K562 (cell line): ENCODE measurements around the gene PRKCB. TPM values are rescaled to one million over a fixed set of nuclear protein-coding genes. Genes with fewer than 3 reads are reported as not detected.
A peak's percentile ranks its signal among the peaks of the same experiment; 100 is the strongest.

ENCODE experiments used
- ATAC-seq: fragments of 200-7000 bp; cut with Tn5 transposase; 3 replicates; pipeline ENCODE4 v1.9.1; 2020; ENCODE audit warnings: moderate library complexity
- BruUV-seq: library from RNA; stranded (reverse); fragments of 400-500 nt; replicated peaks from 2 replicates; lab custom pipeline; 2021; lab: Mats Ljungman, UMichigan
- CTCF ChIA-PET: fragments of 300-600 bp; formaldehyde crosslinking; extraction: SDS; loops from one replicate; lab custom pipeline; 2021; ENCODE audit warnings: low intra/inter-chr PET ratio; lab: Yijun Ruan, JAX
- POLR2A ChIA-PET: fragments of 300-600, 350-650 bp; sonication (Branson Sonifier 250); formaldehyde crosslinking; extraction: SDS; loops from one replicate; lab custom pipeline; 2021; ENCODE audit warnings: antibody characterized with exemption, inconsistent platforms; lab: Yijun Ruan, JAX
- DNase-seq, 4 experiments: peaks; one replicate each; pipeline versions ENCODE4 v3.0.0 to v3.0.0-alpha.2; 2011 to 2018; ENCODE audit warnings: low spot score in 3 of 4, mixed read lengths in 3 of 4; ENCODE audit errors: extremely low read depth in 1 of 4
- FAIRE-seq: peaks from 2 replicates; lab custom pipeline; 2011; peaks lifted over from hg19 to GRCh38; lab: Jason Lieb, UNC
- H2AFZ ChIP-seq: 2 replicates; pipeline ENCODE4 v1.6.0; 2011; ENCODE audit warnings: low read depth, low read length, control low read depth, inconsistent platforms
- H3K27ac ChIP-seq: fragments of 200-600 bp; 3 replicates; pipeline ENCODE4 v1.8.0; 2011; ENCODE audit warnings: low read depth, mild to moderate bottlenecking, control low read depth, inconsistent platforms, low read length, moderate library complexity, mixed read lengths; ENCODE audit errors: extremely low read depth
- H3K27me3 ChIP-seq, 2 experiments: fragments of 300-600 bp in 1 of 2; 2 replicates in 1 of 2; 3 replicates in 1 of 2; pipeline versions ENCODE4 v1.6.0 to v1.8.0; 2011; ENCODE audit warnings: inconsistent platforms in 2 of 2, low read length in 2 of 2, mild to moderate bottlenecking in 1 of 2, mixed read lengths in 1 of 2, moderate library complexity in 1 of 2; ENCODE audit not compliant: control insufficient read depth in 2 of 2, insufficient read depth in 2 of 2
- H3K36me3 ChIP-seq: fragments of 300-600 bp; 3 replicates; pipeline ENCODE4 v1.8.0; 2011; ENCODE audit warnings: mild to moderate bottlenecking, low read length, inconsistent platforms; ENCODE audit not compliant: control insufficient read depth, insufficient read depth
- H3K4me1 ChIP-seq, 2 experiments: fragments of 200-600 bp in 1 of 2; replicated peaks in 1 of 2; 2 replicates in 1 of 2; 3 replicates in 1 of 2; pipeline versions ENCODE4 v1.5.1 to v1.8.0; 2011; ENCODE audit warnings: inconsistent platforms in 2 of 2, low read length in 2 of 2, mild to moderate bottlenecking in 1 of 2, mixed read lengths in 1 of 2, moderate library complexity in 1 of 2; ENCODE audit not compliant: control insufficient read depth in 2 of 2, insufficient read depth in 2 of 2
- H3K4me2 ChIP-seq: 2 replicates; pipeline ENCODE4 v1.6.1; 2011; ENCODE audit warnings: low read length, control low read depth, inconsistent platforms, mixed read lengths; ENCODE audit not compliant: insufficient read depth
- H3K4me3 ChIP-seq: fragments of 200-600 bp; sonication (generic), shearing (Covaris generic); 2 replicates; pipeline ENCODE4 v1.5.1; 2016; ENCODE audit warnings: control low read depth, inconsistent platforms
- H3K79me2 ChIP-seq: fragments of 200-600 bp; 3 replicates; pipeline ENCODE4 v1.8.0; 2011; ENCODE audit warnings: low read length, inconsistent platforms; ENCODE audit not compliant: control insufficient read depth, insufficient read depth
- H3K9ac ChIP-seq, 2 experiments: 2 replicates each; pipeline versions ENCODE4 v1.6.0 to v1.6.1; 2011; ENCODE audit warnings: low read depth in 2 of 2, low read length in 2 of 2, control low read depth in 1 of 2, inconsistent platforms in 1 of 2, mild to moderate bottlenecking in 1 of 2, mixed read lengths in 1 of 2; ENCODE audit not compliant: insufficient read depth in 1 of 2
- H3K9me1 ChIP-seq: one replicate; pipeline ENCODE4 v1.6.0; 2011; ENCODE audit warnings: inconsistent platforms, mild to moderate bottlenecking, low read length, moderate library complexity; ENCODE audit not compliant: control insufficient read depth, insufficient read depth
- H3K9me3 ChIP-seq: replicated peaks from 2 replicates; pipeline ENCODE4 v1.5.1; 2011; ENCODE audit warnings: low read depth, low read length, inconsistent platforms; ENCODE audit not compliant: control insufficient read depth, insufficient read depth
- H4K20me1 ChIP-seq: replicated peaks from 2 replicates; pipeline ENCODE4 v1.6.1; 2011; ENCODE audit warnings: low read length, inconsistent platforms, mixed read lengths; ENCODE audit not compliant: control insufficient read depth, insufficient read depth
- CREM ChIP-seq: IDR thresholded peaks from 2 replicates; pipeline ENCODE4 v1.6.1; 2014; ENCODE audit warnings: antibody characterized with exemption, low read depth
- E2F1 ChIP-seq: sonication (generic); formaldehyde crosslinking; IDR thresholded peaks from 2 replicates; pipeline ENCODE4 v1.8.1; 2023; ENCODE audit warnings: mild to moderate bottlenecking, missing genetic modification reagents, moderate library complexity
- EP400 ChIP-seq: fragments of 450-650 bp; IDR thresholded peaks from 2 replicates; pipeline ENCODE4 v1.6.1; 2017; ENCODE audit warnings: antibody characterized with exemption, mild to moderate bottlenecking, moderate library complexity
- FOXA3 ChIP-seq, 2 experiments: fragments of 450-650 bp in 1 of 2; sonication (generic) in 1 of 2; formaldehyde crosslinking; IDR thresholded peaks in 1 of 2; conservative IDR thresholded peaks in 1 of 2; 2 replicates each; pipeline versions ENCODE4 v1.4.0 to v1.8.0; 2020 to 2022; ENCODE audit warnings: mild to moderate bottlenecking in 2 of 2, missing genetic modification reagents in 1 of 2
- KDM2B ChIP-seq: fragments of 250-450 bp; sonication (Bioruptor Pico); IDR thresholded peaks from 2 replicates; pipeline ENCODE4 v1.8.0; 2021; ENCODE audit warnings: mild to moderate bottlenecking, moderate library complexity
- POLR2B ChIP-seq: fragments of 450-650 bp; IDR thresholded peaks from 2 replicates; pipeline ENCODE4 v1.6.1; 2018; ENCODE audit warnings: low read depth; ENCODE audit not compliant: partially characterized antibody
- SUPT5H ChIP-seq: fragments of 450-650 bp; IDR thresholded peaks from 2 replicates; pipeline ENCODE4 v1.6.1; 2016
- TAF9B ChIP-seq: fragments of 450-650 bp; IDR thresholded peaks from 2 replicates; pipeline ENCODE4 v1.6.1; 2018; ENCODE audit warnings: mild to moderate bottlenecking; ENCODE audit not compliant: partially characterized antibody
- ZBTB34 ChIP-seq: fragments of 250-450 bp; sonication (Bioruptor Pico); IDR thresholded peaks from 2 replicates; pipeline ENCODE4 v1.8.0; 2021; ENCODE audit warnings: mild to moderate bottlenecking, moderate library complexity
- ZBTB49 ChIP-seq: sonication (generic); formaldehyde crosslinking; IDR thresholded peaks from 2 replicates; pipeline ENCODE4 v1.8.0; 2022; ENCODE audit warnings: missing genetic modification reagents, mild to moderate bottlenecking, borderline replicate concordance
- ZKSCAN1 ChIP-seq: fragments of 150-350 bp; IDR thresholded peaks from 2 replicates; pipeline ENCODE4 v1.6.1; 2016; ENCODE audit warnings: low read depth, low read length
- ZKSCAN8 ChIP-seq: fragments of 200-800 bp; sonication (Bioruptor generic); IDR thresholded peaks from 2 replicates; pipeline ENCODE4 v1.6.1; 2016; ENCODE audit warnings: missing genetic modification characterization, missing compliant biosample characterization
- ZNF280A ChIP-seq: fragments of 450-650 bp; IDR thresholded peaks from 2 replicates; pipeline ENCODE4 v1.6.1; 2018; ENCODE audit warnings: mild to moderate bottlenecking, low read depth; ENCODE audit not compliant: partially characterized antibody
- ZNF41 ChIP-seq: fragments of 250-450 bp; sonication (Bioruptor Pico); conservative IDR thresholded peaks from 2 replicates; pipeline ENCODE4 v1.4.0; 2020; ENCODE audit warnings: mild to moderate bottlenecking
- WGBS: fragments of 100-300 bp; shearing (Covaris generic); methylation state at CpG from one replicate; pipeline ENCODE4 v1.1.6; 2016; ENCODE audit warnings: low coverage, mixed read lengths; ENCODE audit not compliant: insufficient coverage; ENCODE audit errors: missing lambda C conversion rate; 5-methylcytosine and 5-hydroxymethylcytosine counted together
- in situ Hi-C: fragments of 300-500 bp; cut with MboI; formaldehyde crosslinking; loops from 4 replicates; pipeline ENCODE4 v1.15.0; 2018; ENCODE audit warnings: inconsistent platforms, mixed read lengths
- intact Hi-C: fragments of 100-400 bp; cut with micrococcal nuclease; formaldehyde crosslinking; loops from 2 replicates; pipeline ENCODE4 v1.14.2; 2022
- polyA plus RNA-seq, 8 experiments: library from polyadenylated mRNA; depleted of rRNA in 4 of 8; stranded (reverse) in 5 of 8; unstranded in 3 of 8; fragments of >200 nt; fragmentation: Nextera tagmentation in 2 of 8; fragmentation: Illumina TruSeq in 1 of 8; extraction: Ambion mirVana in 2 of 8; extraction: Trizol in 1 of 8; gene quantifications; 2 replicates each; pipeline versions ENCODE4 v1.2.1 to v1.2.3, GENCODE V29; 2011 to 2014; ENCODE audit warnings: inconsistent platforms in 1 of 8, missing spikeins in 1 of 8
- total RNA-seq, 7 experiments: library from RNA; depleted of rRNA in 6 of 7; stranded (reverse); fragments of >200 nt in 6 of 7; fragmentation: Illumina TruSeq in 2 of 7; extraction: Trizol in 2 of 7; gene quantifications; 2 replicates each; pipeline versions ENCODE4 v1.2.1 to v1.2.3, GENCODE V29; 2011 to 2021; ENCODE audit warnings: low replicate concordance in 1 of 7

Gene PRKCB
- total and polyA plus RNA-seq, 9 of the 15 experiments (the other 6 are each of a cell fraction or from before 2014, with no cell fraction given): 49.9 to 276 (median 148) TPM

GRCh38 chr16:23976091-23976490, 140.3 kb downstream of the PRKCB start (continued):
- TF ChIP-seq ZKSCAN1 (no peak), KDM2B (CRISPR knock-in tag) (no peak), ZKSCAN8 (no peak)

- Histone ChIP-seq H3K4me2 (no peak overlapping the region), H3K4me3 (no peak overlapping the region), H3K27me3 (no peaks in the 10 kb centered on the region), H4K20me1 (peaks cover 19% of the 10 kb centered on the region), H3K4me1 (peaks cover 2 to 6% of the 10 kb centered on the region in 2 experiments; a peak in 2 of 5 replicates), H2AFZ (no peak overlapping the region), H3K9me3 (no peaks in the 10 kb centered on the region), H3K79me2 (peaks cover 93% of the 10 kb centered on the region), H3K27ac (peak overlapping the region; percentile 10; the same call in 1 of the 3 replicates), H3K36me3 (peaks cover 64% of the 10 kb centered on the region; the same call in 2 of the 3 replicates), H3K9ac (peak overlapping the region in 1 of 2 experiments; percentile 24; a peak in 1 of 4 replicates), H3K9me1 (peaks cover 8% of the 10 kb centered on the region)
- ChIA-PET POLR2A (interaction anchor here (1.1 kb wide), 1 partner anchor 8 kb away, joined by 4 read pairs; no protein-coding TSS in a partner anchor), CTCF (no interaction called here)
- WGBS: 59% methylated on average over 3 of the region's 3 CpGs
- in situ Hi-C loops: no loop called here
- TF ChIP-seq POLR2B (peak; percentile 16), ZNF41 (CRISPR knock-in tag) (no peak), ZNF280A (no peak), CREM (no peak), FOXA3 (CRISPR knock-in tag; conservative IDR thresholded peaks at IDR 0.05 in 1 of 2, IDR thresholded peaks at IDR 0.05 in 1 of 2) (no peak), EP400 (no peak), ZBTB34 (CRISPR knock-in tag) (no peak), E2F1 (CRISPR knock-in tag) (no peak), SUPT5H (peak; percentile 58; the same call in 1 of the 2 replicates), TAF9B (no peak), ZBTB49 (CRISPR knock-in tag) (no peak)
- BruUV-seq: no TSS peak
- ATAC-seq (no peak; the same call in 1 of the 3 replicates), DNase-seq (no peak), FAIRE-seq (peak; percentile 15)
- intact Hi-C loops: no loop called here
These were observed 140.7 kb downstream of the PRKCB start for GRCh38 chr16:23976524-23976923.
